Panc1 (cell line): ENCODE data around the gene SEL1L2. TPM values are rescaled to one million over a fixed set of nuclear protein-coding genes. Genes with fewer than 3 reads are reported as not detected.

Source experiments
- ATAC-seq: fragments of 200-7000 bp; cut with Tn5 transposase; 2 replicates; pipeline ENCODE4 v1.9.1; 2020; ENCODE audit warnings: mild to moderate bottlenecking, moderate library complexity
- BruUV-seq: library from RNA; stranded (reverse); fragments of 400-500 nt; replicated peaks from 2 replicates; lab custom pipeline; 2021; lab: Mats Ljungman, UMichigan
- CTCF ChIA-PET: fragments of 300-600 bp; sonication (Branson Sonifier 250); formaldehyde crosslinking; loops from one replicate; lab custom pipeline; 2022; ENCODE audit warnings: antibody characterized with exemption; lab: Charles Lee
- POLR2A ChIA-PET: fragments of 300-600 bp; sonication (Branson Sonifier 250); formaldehyde crosslinking; loops from one replicate; lab custom pipeline; 2022; ENCODE audit warnings: antibody characterized with exemption; lab: Charles Lee
- DNase-seq: peaks from one replicate; pipeline ENCODE4 v3.0.0-alpha.2; 2010; ENCODE audit warnings: low read depth, low spot score
- H3K27ac ChIP-seq: 2 replicates; pipeline ENCODE4 v1.5.1; 2011; ENCODE audit warnings: mild to moderate bottlenecking, low read length, inconsistent platforms
- H3K27me3 ChIP-seq: fragments of 200-500 bp; sonication (Bioruptor generic); 2 replicates; pipeline ENCODE4 v1.6.0; 2014; ENCODE audit warnings: low read length, inconsistent platforms; ENCODE audit not compliant: control insufficient read depth, insufficient read depth
- H3K36me3 ChIP-seq: fragments of 200-500 bp; sonication (Bioruptor generic); 2 replicates; pipeline ENCODE4 v1.5.1; 2014; ENCODE audit warnings: inconsistent platforms, mild to moderate bottlenecking, low read length, moderate library complexity; ENCODE audit not compliant: control insufficient read depth, insufficient read depth
- H3K4me1 ChIP-seq: 2 replicates; pipeline ENCODE4 v1.5.1; 2011; ENCODE audit warnings: inconsistent platforms, mild to moderate bottlenecking, low read length, moderate library complexity; ENCODE audit not compliant: control insufficient read depth, insufficient read depth
- H3K4me3 ChIP-seq, 2 experiments: 2 replicates each; pipeline ENCODE4 v1.5.1; 2011 to 2012; ENCODE audit warnings: low read depth in 2 of 2, low read length in 2 of 2, mild to moderate bottlenecking in 2 of 2, inconsistent platforms in 1 of 2, moderate library complexity in 1 of 2
- H3K9me3 ChIP-seq: fragments of 200-500 bp; sonication (Bioruptor generic); 2 replicates; pipeline ENCODE4 v1.5.1; 2014; ENCODE audit warnings: low read depth, mild to moderate bottlenecking, inconsistent platforms, low read length, moderate library complexity; ENCODE audit not compliant: control insufficient read depth, insufficient read depth
- CTCF ChIP-seq: fragments of 450-650 bp; IDR thresholded peaks from 2 replicates; pipeline ENCODE4 v1.5.1; 2017; ENCODE audit warnings: mild to moderate bottlenecking
- POLR2AphosphoS5 ChIP-seq: IDR thresholded peaks from 2 replicates; pipeline ENCODE4 v1.6.1; 2012; ENCODE audit warnings: mild to moderate bottlenecking, low read depth, low read length, moderate library complexity
- REST ChIP-seq, 2 experiments: IDR thresholded peaks; 2 replicates each; pipeline ENCODE4 v1.6.1; 2011 to 2012; ENCODE audit warnings: low read depth in 2 of 2, control low read depth in 1 of 2, low read length in 1 of 2, mild to moderate bottlenecking in 1 of 2, moderate library complexity in 1 of 2; ENCODE audit not compliant: insufficient read depth in 1 of 2
- SIN3A ChIP-seq: IDR thresholded peaks from 2 replicates; pipeline ENCODE4 v1.6.1; 2012; ENCODE audit warnings: low read depth, mild to moderate bottlenecking, low read length, moderate library complexity, borderline replicate concordance; ENCODE audit not compliant: insufficient read depth
- TCF7L2 ChIP-seq: IDR thresholded peaks from 2 replicates; pipeline ENCODE4 v1.6.1; 2011; ENCODE audit warnings: mild to moderate bottlenecking, low read depth, low read length, inconsistent platforms
- in situ Hi-C: cut with HindIII; loops from 2 replicates; pipeline ENCODE4 v1.10.0; 2016; ENCODE audit warnings: low sequenced_read_pairs, low pct_unique_long_range_greater_than_20kb
- intact Hi-C: fragments of 100-400 bp; cut with micrococcal nuclease; formaldehyde crosslinking; loops from one replicate; pipeline ENCODE4 v1.10.0; 2022; ENCODE audit not compliant: unreplicated experiment
- total RNA-seq: library from RNA; stranded (reverse); gene quantifications from one replicate; pipeline ENCODE4 v1.2.1, GENCODE V29; 2021; ENCODE audit not compliant: unreplicated experiment

SEL1L2 gene
- total RNA-seq, 1 experiment from 2014 or later: not detected

- H3K9me3 ChIP-seq: no peaks in the 10 kb centered on the region
- ChIA-PET POLR2A (no interaction called here), CTCF (no interaction called here)
- H3K36me3 ChIP-seq: no peaks in the 10 kb centered on the region
- H3K27ac ChIP-seq: no peak overlapping the region
- H3K4me3 ChIP-seq: no peak overlapping the region
- in situ Hi-C loops: no loop called here
- H3K4me1 ChIP-seq: no peaks in the 10 kb centered on the region
- ATAC-seq (no peak), DNase-seq (no peak)
- intact Hi-C loops: no loop called here
- H3K27me3 ChIP-seq: peaks cover 2% of the 10 kb centered on the region
- BruUV-seq: no TSS peak
- TF ChIP-seq POLR2AphosphoS5 (no peak), TCF7L2 (no peak), REST (IDR thresholded peaks at IDR 0.05; ENCODE audit: insufficient read depth in 1 of 2, low read depth in 2 of 2, low read length in 1 of 2) (no peak), CTCF (no peak), SIN3A (no peak)
Observed at GRCh38 chr20:13825465-13825864, 164.9 kb downstream of the SEL1L2 start.

- ChIA-PET CTCF (no interaction called here), POLR2A (no interaction called here)
- no peak for ATAC-seq
- Histone ChIP-seq H3K27ac (no peak overlapping the region), H3K36me3 (no peaks in the 10 kb centered on the region), H3K4me1 (no peaks in the 10 kb centered on the region), H3K9me3 (no peaks in the 10 kb centered on the region), H3K4me3 (no peak overlapping the region), H3K27me3 (peaks cover 2% of the 10 kb centered on the region)
- intact Hi-C loops (no loop called here), in situ Hi-C loops (no loop called here)
- no peak for TF ChIP-seq TCF7L2
- no peak for TF ChIP-seq POLR2AphosphoS5
- no peak for TF ChIP-seq SIN3A
- TF ChIP-seq REST (IDR thresholded peaks at IDR 0.05; ENCODE audit: insufficient read depth in 1 of 2, low read depth in 2 of 2, low read length in 1 of 2): no peak
- TF ChIP-seq CTCF: no peak
- no TSS peak for BruUV-seq
- no peak for DNase-seq
Observed at GRCh38 chr20:13824459-13824858, 166.0 kb downstream of the SEL1L2 start.
